GM19351 (cell line): ENCODE results near the gene HMGB4.

Experiments used
- ATAC-seq: cut with Tn5 transposase; IDR thresholded peaks from one replicate; pipeline ENCODE4 v1.9.1; 2021; ENCODE audit warnings: mild to moderate bottlenecking, moderate library complexity; ENCODE audit not compliant: unreplicated experiment

HMGB4 gene

GRCh38 chr1:33846861-33847260 lies 17.0 kb upstream of the HMGB4 start:
- no peak for ATAC-seq

GRCh38 chr1:33848205-33848937 lies 15.5 kb upstream of the HMGB4 start:
- no peak for ATAC-seq

- ATAC-seq = no peak
These were observed 14.7 kb upstream of the HMGB4 start for GRCh38 chr1:33849211-33849610.

GRCh38 chr1:33850481-33850880 lies 13.4 kb upstream of the HMGB4 start:
- no peak for ATAC-seq

GRCh38 chr1:33852711-33853110 lies 11.2 kb upstream of the HMGB4 start:
- ATAC-seq = no peak

GRCh38 chr1:33853431-33853830 lies 10.4 kb upstream of the HMGB4 start:
- ATAC-seq = no peak

GRCh38 chr1:33854091-33854490 lies 9.8 kb upstream of the HMGB4 start:
- no peak for ATAC-seq

GRCh38 chr1:33860671-33861070 lies 3.2 kb upstream of the HMGB4 start:
- no peak for ATAC-seq

GRCh38 chr1:33864460-33865389 lies 846 bp downstream of the HMGB4 start:
- no peak for ATAC-seq

GRCh38 chr1:33866281-33866680 lies 2.4 kb downstream of the HMGB4 start:
- no peak for ATAC-seq

GRCh38 chr1:33867684-33868083 lies 3.8 kb downstream of the HMGB4 start:
- ATAC-seq = no peak

GRCh38 chr1:33872275-33872674 lies 8.4 kb downstream of the HMGB4 start:
- ATAC-seq = no peak

GRCh38 chr1:33872683-33873082 lies 8.8 kb downstream of the HMGB4 start:
- no peak for ATAC-seq

- no peak for ATAC-seq
These were observed 10.8 kb downstream of the HMGB4 start for GRCh38 chr1:33874636-33875035.

GRCh38 chr1:33875862-33876261 lies 12.0 kb downstream of the HMGB4 start:
- ATAC-seq = no peak

GRCh38 chr1:33876970-33877650 lies 13.2 kb downstream of the HMGB4 start:
- ATAC-seq = no peak

GRCh38 chr1:33878392-33878791 lies 14.5 kb downstream of the HMGB4 start:
- ATAC-seq = no peak

- ATAC-seq = no peak
These were observed 16.4 kb downstream of the HMGB4 start for GRCh38 chr1:33880305-33880704.

- no peak for ATAC-seq
These were observed 22.6 kb downstream of the HMGB4 start for GRCh38 chr1:33886496-33886895.

- ATAC-seq = no peak
These were observed 29.4 kb downstream of the HMGB4 start for GRCh38 chr1:33893147-33893830.

- ATAC-seq = no peak
These were observed 31.5 kb downstream of the HMGB4 start for GRCh38 chr1:33895396-33895795.
